Mucosa of stomach (tissue), 1 donor: ENCODE results near the gene ERP27.

Experiments used
- H3K27me3 ChIP-seq: one replicate; pipeline ENCODE4 v1.7.0; 2013; ENCODE audit warnings: mild to moderate bottlenecking, low read length; ENCODE audit not compliant: control insufficient read depth, insufficient read depth
- H3K36me3 ChIP-seq: one replicate; pipeline ENCODE4 v1.7.0; 2013; ENCODE audit warnings: low read length; ENCODE audit not compliant: control insufficient read depth, insufficient read depth
- H3K4me1 ChIP-seq: one replicate; pipeline ENCODE4 v1.7.0; 2013; ENCODE audit warnings: mild to moderate bottlenecking, low read length; ENCODE audit not compliant: control insufficient read depth, insufficient read depth
- H3K4me3 ChIP-seq: one replicate; pipeline ENCODE4 v1.7.0; 2013; ENCODE audit warnings: low read length
- H3K9ac ChIP-seq: one replicate; pipeline ENCODE4 v1.7.0; 2013; ENCODE audit warnings: mild to moderate bottlenecking, low read length, moderate library complexity
- H3K9me3 ChIP-seq: one replicate; pipeline ENCODE4 v1.7.0; 2013; ENCODE audit warnings: mild to moderate bottlenecking, low read length, moderate library complexity; ENCODE audit not compliant: control insufficient read depth
- donor health status: Pancreatic carcinoma.

ERP27 gene

DNA sequence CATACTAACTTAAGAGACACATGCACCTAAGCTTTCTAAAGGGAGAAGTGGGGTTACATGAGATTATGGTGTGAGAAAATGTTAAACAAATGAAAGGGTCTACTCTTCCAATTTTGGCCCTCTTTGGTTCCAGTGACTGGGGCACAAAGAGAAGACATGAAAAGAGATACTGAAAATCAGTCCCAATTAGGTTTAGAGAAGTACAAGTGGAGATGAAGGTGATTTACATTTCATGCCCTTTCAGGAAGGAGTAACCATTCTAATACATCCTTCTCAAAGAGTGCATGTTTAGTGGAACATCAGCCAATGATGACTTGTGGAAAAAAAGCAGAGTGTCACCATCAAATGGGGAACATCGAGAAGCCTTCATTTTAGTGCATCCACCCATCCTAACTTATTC lies 67.1 kb downstream of the ERP27 start:
- peaks cover 6% of the 10 kb centered on the region for H3K4me1 ChIP-seq
- H3K9me3 ChIP-seq: no peaks in the 10 kb centered on the region
- no peaks in the 10 kb centered on the region for H3K27me3 ChIP-seq
- H3K36me3 ChIP-seq: no peaks in the 10 kb centered on the region
- no peak overlapping the region for H3K4me3 ChIP-seq
- no peak overlapping the region for H3K9ac ChIP-seq

DNA sequence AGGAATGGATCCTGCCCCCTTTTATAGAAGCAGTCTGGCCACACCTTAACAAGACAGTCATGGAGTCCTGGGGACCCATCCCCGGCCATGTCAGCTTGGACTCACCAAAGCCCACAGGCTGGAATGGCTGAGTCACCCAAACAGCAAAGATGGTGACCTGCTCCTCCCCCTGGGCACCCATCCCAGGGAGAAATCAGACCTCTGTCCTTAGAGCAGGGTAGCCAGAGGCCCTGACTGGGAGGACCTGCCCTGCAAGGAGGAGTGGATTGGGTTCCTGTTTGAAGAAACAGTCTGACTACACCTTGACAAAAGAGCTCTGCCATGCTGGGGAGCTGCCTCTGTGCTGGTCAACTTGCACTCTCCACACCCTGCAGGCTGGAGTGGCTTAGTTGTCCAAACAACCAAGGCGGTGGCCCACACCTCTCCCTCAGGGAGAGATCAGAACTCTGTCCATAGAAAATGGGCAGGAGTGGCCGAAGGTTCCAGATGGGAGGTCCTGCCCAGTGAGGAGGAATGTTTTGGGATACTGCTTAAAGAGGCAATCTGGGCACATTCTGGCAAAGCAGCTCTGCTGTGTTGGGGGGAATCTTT lies 69.3 kb downstream of the ERP27 start:
- no peaks in the 10 kb centered on the region for H3K36me3 ChIP-seq
- no peak overlapping the region for H3K4me3 ChIP-seq
- no peak overlapping the region for H3K9ac ChIP-seq
- H3K9me3 ChIP-seq: no peaks in the 10 kb centered on the region
- peaks cover 6% of the 10 kb centered on the region for H3K4me1 ChIP-seq
- H3K27me3 ChIP-seq: no peaks in the 10 kb centered on the region
